WTC11 (cell line): ENCODE data around the gene NDST3. TPM values are rescaled to one million over a fixed set of nuclear protein-coding genes. Genes with fewer than 3 reads are reported as not detected.

Experiments used
- ATAC-seq: fragments of 200-7000 bp; cut with Tn5 transposase; 2 replicates; pipeline ENCODE4 v1.10.0; 2021; ENCODE audit warnings: mild to moderate bottlenecking, moderate library complexity
- CTCF ChIA-PET: fragments of 300-600 bp; sonication (Branson Sonifier 250); formaldehyde crosslinking; loops from one replicate; lab custom pipeline; 2021; ENCODE audit warnings: antibody characterized with exemption; lab: Charles Lee
- POLR2A ChIA-PET: fragments of 350-600 bp; sonication (Branson Sonifier 250); formaldehyde crosslinking; loops from one replicate; lab custom pipeline; 2021; ENCODE audit warnings: antibody characterized with exemption; lab: Charles Lee
- DNase-seq: peaks from one replicate; pipeline ENCODE4 v3.0.0; 2021; ENCODE audit warnings: low spot score
- H3K27ac Mint-ChIP-seq: 2 replicates; pipeline ENCODE4 v1.8.0; 2021; ENCODE audit warnings: mixed read lengths
- H3K27me3 Mint-ChIP-seq: 2 replicates; pipeline ENCODE4 v1.8.0; 2021; ENCODE audit warnings: low read depth, mild to moderate bottlenecking, moderate library complexity, mixed read lengths
- H3K36me3 Mint-ChIP-seq: 2 replicates; pipeline ENCODE4 v1.8.0; 2021; ENCODE audit warnings: mixed read lengths
- H3K4me1 Mint-ChIP-seq: 2 replicates; pipeline ENCODE4 v1.8.0; 2022; ENCODE audit warnings: mixed read lengths
- H3K4me3 Mint-ChIP-seq: 2 replicates; pipeline ENCODE4 v1.8.0; 2021; ENCODE audit warnings: mild to moderate bottlenecking, moderate library complexity, mixed read lengths
- H3K9me3 Mint-ChIP-seq: 2 replicates; pipeline ENCODE4 v1.8.0; 2021; ENCODE audit warnings: mixed read lengths
- ARID4B ChIP-seq: sonication (generic); formaldehyde crosslinking; IDR thresholded peaks from 2 replicates; pipeline ENCODE4 v1.8.0; 2023; ENCODE audit warnings: missing genetic modification reagents, mild to moderate bottlenecking, borderline replicate concordance
- ATF2 ChIP-seq: sonication (generic); formaldehyde crosslinking; IDR thresholded peaks from 2 replicates; pipeline ENCODE4 v1.8.1; 2022; ENCODE audit warnings: low read depth, missing genetic modification reagents, borderline replicate concordance
- CBFB ChIP-seq: sonication (generic); formaldehyde crosslinking; IDR thresholded peaks from 2 replicates; pipeline ENCODE4 v1.8.1; 2022; ENCODE audit warnings: mild to moderate bottlenecking, low read depth, missing genetic modification reagents
- E2F1 ChIP-seq: sonication (generic); formaldehyde crosslinking; IDR thresholded peaks from 2 replicates; pipeline ENCODE4 v1.8.0; 2022; ENCODE audit warnings: mild to moderate bottlenecking, missing genetic modification reagents
- JUN ChIP-seq: sonication (generic); formaldehyde crosslinking; IDR thresholded peaks from 2 replicates; pipeline ENCODE4 v1.8.0; 2023; ENCODE audit warnings: mild to moderate bottlenecking, missing genetic modification reagents
- PRDM15 ChIP-seq: sonication (generic); formaldehyde crosslinking; IDR thresholded peaks from 2 replicates; pipeline ENCODE4 v1.8.0; 2022; ENCODE audit warnings: missing genetic modification reagents
- RELA ChIP-seq: sonication (generic); formaldehyde crosslinking; IDR thresholded peaks from 2 replicates; pipeline ENCODE4 v1.8.1; 2022; ENCODE audit warnings: missing genetic modification reagents, mild to moderate bottlenecking, borderline replicate concordance
- RORB ChIP-seq: fragments of 250-450 bp; sonication (Bioruptor Pico); IDR thresholded peaks from 2 replicates; pipeline ENCODE4 v1.9.0; 2021; ENCODE audit warnings: mild to moderate bottlenecking
- STAT6 ChIP-seq: sonication (generic); formaldehyde crosslinking; conservative IDR thresholded peaks from 2 replicates; pipeline ENCODE4 v1.8.1; 2023; ENCODE audit warnings: mild to moderate bottlenecking, low read depth, missing genetic modification reagents, moderate library complexity
- TEAD4 ChIP-seq: sonication (generic); formaldehyde crosslinking; IDR thresholded peaks from 2 replicates; pipeline ENCODE4 v1.8.0; 2022; ENCODE audit warnings: mild to moderate bottlenecking, missing genetic modification reagents
- ZMAT4 ChIP-seq: fragments of 250-450 bp; sonication (Bioruptor Pico); IDR thresholded peaks from 2 replicates; pipeline ENCODE4 v1.9.0; 2021; ENCODE audit warnings: mild to moderate bottlenecking
- ZNF219 ChIP-seq: sonication (generic); formaldehyde crosslinking; IDR thresholded peaks from 2 replicates; pipeline ENCODE4 v1.8.0; 2023; ENCODE audit warnings: missing genetic modification reagents, mild to moderate bottlenecking, borderline replicate concordance
- ZNF232 ChIP-seq: sonication (generic); formaldehyde crosslinking; IDR thresholded peaks from 2 replicates; pipeline ENCODE4 v1.8.0; 2022; ENCODE audit warnings: mild to moderate bottlenecking, missing genetic modification reagents
- ZNF263 ChIP-seq: sonication (generic); formaldehyde crosslinking; IDR thresholded peaks from 2 replicates; pipeline ENCODE4 v1.8.1; 2022; ENCODE audit warnings: low read depth, mild to moderate bottlenecking, moderate library complexity, missing genetic modification reagents
- ZNF671 ChIP-seq: fragments of 250-450 bp; sonication (Bioruptor Pico); IDR thresholded peaks from 2 replicates; pipeline ENCODE4 v1.8.0; 2021; ENCODE audit warnings: mild to moderate bottlenecking
- total RNA-seq: library from RNA; stranded (reverse); gene quantifications from 3 replicates; pipeline ENCODE4 v1.2.3, GENCODE V29; 2021

NDST3 gene
- total RNA-seq, 1 experiment from 2014 or later, result 0.37 TPM

GRCh38 chr4:118155516-118155915, 121.2 kb downstream of the NDST3 start:
- ChIA-PET POLR2A (no interaction called here), CTCF (no interaction called here)
- DNase-seq (no peak), ATAC-seq (no peak)
- Mint-ChIP-seq H3K9me3 (peaks cover 15% of the 10 kb centered on the region), H3K4me3 (no peak overlapping the region), H3K36me3 (peaks cover 12% of the 10 kb centered on the region), H3K27me3 (no peaks in the 10 kb centered on the region), H3K4me1 (no peaks in the 10 kb centered on the region), H3K27ac (no peak overlapping the region)
- TF ChIP-seq RORB (CRISPR knock-in tag) (no peak), TEAD4 (no peak), RELA (CRISPR knock-in tag) (no peak), ZNF263 (CRISPR knock-in tag) (no peak), ZNF671 (CRISPR knock-in tag) (no peak), STAT6 (CRISPR knock-in tag) (no peak), E2F1 (CRISPR knock-in tag) (no peak), ZMAT4 (no peak), ATF2 (CRISPR knock-in tag) (no peak), ZNF219 (no peak), ZNF232 (CRISPR knock-in tag) (no peak), JUN (CRISPR knock-in tag) (no peak), PRDM15 (CRISPR knock-in tag) (no peak)

- Mint-ChIP-seq H3K27me3 (no peaks in the 10 kb centered on the region), H3K9me3 (peaks cover 25% of the 10 kb centered on the region), H3K36me3 (peaks cover 19% of the 10 kb centered on the region), H3K4me3 (no peak overlapping the region), H3K27ac (no peak overlapping the region), H3K4me1 (no peaks in the 10 kb centered on the region)
- ChIA-PET POLR2A (no interaction called here), CTCF (no interaction called here)
- no peak for DNase-seq
- no peak for ATAC-seq
- no peak for TF ChIP-seq ARID4B
- no peak for TF ChIP-seq CBFB (CRISPR knock-in tag)
Observed at GRCh38 chr4:118158763-118159375, 124.6 kb downstream of the NDST3 start.
